HG03060 (cell line): Measurements from ENCODE around the gene ARHGEF7.

ENCODE experiments used
- ATAC-seq: cut with Tn5 transposase; IDR thresholded peaks from one replicate; pipeline ENCODE4 v1.9.1; 2021; ENCODE audit warnings: low read depth, moderate number of reproducible peaks; ENCODE audit not compliant: unreplicated experiment

ARHGEF7 gene

DNA sequence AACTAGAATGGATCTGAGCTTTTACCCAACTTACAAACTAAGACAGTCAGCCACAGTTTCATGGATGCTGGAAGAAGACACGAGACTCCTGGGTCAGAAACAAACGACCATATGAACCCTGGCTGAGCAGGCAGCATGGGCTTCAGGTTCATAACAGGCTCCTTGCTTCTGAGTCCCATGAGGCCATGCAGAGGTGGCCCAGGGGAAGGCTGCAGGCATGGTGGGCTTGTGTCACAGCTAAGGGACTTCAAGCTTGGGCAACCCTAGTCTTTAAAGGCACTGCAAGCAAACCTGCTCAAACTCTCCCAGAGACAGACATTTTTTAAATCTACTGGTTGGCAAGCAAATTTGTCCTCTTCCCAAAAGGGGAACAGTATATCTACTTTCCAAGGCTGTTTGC is 5.1 kb upstream of the ARHGEF7 start:
- no peak for ATAC-seq

DNA sequence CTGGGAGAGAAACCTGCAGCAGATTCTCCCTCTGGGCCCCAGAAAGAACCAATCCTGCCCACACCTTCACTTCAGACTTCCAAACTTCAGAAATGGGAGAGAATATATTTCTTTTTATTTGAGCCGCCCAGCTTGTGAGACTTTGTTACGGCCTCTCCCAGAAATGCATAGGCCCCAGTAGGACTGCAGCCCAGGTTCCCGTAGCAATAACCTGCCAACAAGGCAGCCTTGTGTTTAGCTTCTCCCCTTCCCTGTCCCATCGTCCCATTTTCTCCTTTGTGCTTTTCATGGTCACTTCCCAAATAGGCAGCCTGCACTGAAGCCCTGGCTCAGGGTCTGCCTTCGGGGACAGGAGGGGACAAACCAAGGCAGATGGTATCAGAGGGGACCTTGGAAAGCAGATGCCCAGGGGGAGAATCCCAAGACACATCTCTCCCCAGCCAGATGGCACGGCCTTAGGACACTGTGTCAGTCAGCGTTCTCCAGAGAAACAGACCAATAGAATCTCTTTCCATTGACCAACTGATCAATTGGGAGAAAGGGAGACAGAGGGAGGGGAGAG is 3.7 kb upstream of the ARHGEF7 start:
- ATAC-seq, result no peak

DNA sequence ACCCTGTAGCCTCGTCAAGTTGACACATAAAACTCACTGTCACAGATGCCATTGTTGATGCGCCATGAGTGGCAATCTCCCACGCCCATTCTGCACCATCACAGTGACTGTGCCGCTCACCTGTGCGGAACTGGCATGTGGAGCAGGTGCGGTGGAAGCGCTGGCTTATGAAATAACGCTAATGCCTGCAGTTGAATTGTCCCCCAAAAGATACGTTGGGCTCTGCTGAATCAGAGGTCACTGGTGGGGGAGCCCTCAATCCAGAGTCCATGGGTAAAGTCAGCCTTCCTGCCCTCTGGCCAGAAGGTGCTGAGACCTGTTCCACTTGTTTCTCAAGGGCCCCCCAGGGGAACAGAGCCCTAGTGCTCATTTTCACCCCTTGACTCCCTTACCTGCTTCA is 2.9 kb upstream of the ARHGEF7 start:
- no peak for ATAC-seq

DNA sequence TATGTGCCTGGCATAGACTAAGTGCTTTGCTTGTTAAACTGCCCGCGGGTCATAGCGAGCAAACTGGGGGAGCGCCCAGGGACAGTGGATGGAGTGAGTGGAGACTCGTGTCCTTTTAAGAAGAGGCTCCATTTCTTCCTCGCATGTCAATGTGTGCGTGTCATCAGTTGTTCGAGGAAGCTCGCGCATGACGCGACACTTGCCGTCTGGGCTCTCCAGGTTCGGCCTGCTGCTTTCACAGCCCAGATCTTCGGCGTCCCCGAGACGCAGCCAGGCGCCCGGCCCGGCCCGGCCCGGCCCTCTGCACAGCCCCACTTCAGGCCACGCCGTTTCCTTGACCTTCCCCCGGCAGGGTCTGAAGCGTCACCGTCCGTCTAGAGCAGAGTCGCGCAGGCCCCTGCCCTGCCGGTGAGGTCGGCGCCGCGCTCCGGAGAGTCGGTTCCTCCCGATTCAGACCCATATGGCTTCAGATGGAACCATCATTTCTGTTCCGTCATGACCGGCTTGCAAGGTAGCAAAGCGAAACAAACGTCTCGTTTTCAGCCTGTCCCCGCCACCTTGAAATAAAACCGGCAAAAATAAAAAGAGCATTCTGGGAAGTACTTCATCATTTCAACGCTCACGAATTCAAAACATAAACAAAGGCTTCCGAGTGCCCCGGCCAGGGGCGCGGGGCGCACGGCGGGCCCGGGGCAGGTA is 599 bp upstream of the ARHGEF7 start:
- no peak for ATAC-seq

DNA sequence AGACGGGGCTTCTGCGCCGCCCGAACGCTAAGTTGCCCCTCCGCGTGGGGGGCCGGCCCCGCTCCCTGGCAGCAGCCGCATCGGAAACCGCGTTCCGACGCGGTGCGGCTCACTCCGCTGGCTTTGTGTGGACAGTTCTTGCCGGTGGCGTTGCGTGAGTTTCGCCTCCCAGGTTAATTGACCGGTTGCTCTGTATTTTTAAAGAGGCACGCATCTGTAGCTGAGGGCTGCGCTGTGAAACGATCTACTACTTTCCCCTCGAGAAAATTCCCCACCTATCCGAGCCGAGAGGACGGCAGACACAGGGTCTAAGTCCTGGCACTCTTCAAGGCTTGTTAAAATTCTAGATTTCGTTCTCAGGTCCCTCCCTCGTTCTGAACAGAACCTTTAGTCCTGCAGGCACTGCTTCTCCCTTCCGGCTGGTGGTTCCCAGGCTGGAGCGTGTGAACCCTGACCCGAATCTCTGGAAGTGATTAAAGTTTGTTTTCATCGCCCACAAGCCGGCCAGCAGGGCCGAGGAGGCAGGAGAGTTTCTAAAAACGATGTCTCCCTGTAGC is 933 bp downstream of the ARHGEF7 start:
- no peak for ATAC-seq

DNA sequence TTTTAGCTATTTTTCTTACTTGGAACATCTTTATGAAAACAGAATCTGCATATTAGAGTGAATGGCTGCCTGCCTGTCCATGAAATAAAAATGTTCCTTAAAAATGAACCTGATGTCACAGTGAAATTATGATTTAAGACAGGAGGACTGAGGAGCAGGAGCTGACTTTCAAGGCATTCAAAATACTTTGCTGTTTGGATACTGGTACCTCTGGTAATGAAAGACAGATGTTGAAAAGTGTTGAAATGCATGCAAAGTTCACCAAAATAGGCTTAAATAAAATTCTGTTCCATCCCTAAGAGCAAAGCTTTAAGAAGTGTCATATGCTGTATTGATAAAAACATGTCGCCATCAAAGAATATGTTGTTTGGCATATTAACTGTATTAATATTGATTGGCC is 1.7 kb downstream of the ARHGEF7 start:
- no peak for ATAC-seq

DNA sequence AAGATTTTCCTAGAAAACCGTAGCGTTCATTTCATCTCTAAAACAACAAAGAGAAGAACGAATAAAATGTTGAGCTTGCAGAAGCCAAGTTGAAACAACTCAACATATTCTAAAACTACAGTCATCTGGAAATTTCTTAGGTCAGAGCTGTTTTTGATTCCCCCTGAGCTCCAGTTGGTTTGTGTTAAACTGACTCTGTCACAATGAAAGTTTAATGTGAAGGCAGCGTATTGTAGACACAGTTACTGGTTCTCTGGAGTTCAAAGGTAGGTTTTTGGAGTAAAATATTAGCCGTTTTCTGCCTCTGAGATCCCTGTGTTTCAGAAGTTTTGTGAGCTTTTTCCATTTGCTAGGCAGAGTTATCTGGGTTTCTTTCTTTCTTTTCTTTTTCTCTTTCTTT is 2.2 kb downstream of the ARHGEF7 start:
- ATAC-seq, result no peak

DNA sequence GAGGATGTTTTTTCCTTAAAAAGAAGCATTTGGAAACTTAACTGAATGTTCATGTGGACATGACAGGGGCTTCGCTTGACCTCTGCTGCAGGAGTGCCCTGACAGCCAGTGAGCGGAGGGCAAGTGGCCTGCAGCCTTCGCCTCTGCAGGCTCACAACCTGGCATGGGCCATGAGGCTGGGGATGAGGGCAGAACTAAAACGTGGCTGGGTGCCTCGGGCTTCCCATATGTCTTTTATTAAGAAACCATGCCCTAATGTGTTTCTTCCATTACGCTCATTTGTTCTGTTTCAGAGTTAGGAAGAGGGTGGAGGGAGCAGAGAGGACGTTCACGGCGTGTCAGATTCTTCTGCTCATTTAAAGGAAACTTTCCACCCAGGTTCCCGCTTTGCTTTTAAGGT is 2.9 kb downstream of the ARHGEF7 start:
- no peak for ATAC-seq

DNA sequence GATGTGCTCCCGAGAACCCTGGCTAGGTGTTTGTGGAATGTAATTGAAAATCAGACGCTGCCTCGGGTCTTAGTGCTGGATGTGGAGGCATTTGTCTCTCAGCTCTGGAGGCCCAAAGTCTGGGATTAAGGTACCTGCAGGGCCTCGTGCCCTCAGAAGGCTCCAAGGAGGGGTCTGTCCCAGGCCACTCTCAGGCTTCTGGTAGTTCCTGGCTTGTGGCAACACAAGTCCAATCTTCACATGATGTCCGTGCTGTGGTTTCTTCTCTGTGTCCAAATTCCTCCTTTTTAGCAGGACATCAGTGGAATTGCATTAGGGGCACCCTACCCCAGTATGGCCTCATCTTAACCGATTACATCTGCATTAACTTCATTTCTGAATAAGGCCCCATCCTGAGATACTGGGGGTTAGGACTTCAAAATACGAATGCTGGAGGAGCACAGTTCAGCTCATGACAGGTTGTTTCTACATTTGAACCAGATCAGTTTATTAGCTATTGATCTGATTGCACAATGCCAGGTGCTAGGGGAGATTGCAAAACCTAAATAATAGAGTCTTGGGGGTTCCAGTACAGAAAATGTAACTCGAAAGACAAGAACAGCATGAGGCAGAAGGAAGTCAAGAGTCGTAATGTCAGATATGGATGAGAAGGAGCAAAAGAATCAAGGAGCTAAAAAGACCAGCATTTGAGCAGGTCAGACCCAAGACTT is 3.9 kb downstream of the ARHGEF7 start:
- ATAC-seq, result no peak

DNA sequence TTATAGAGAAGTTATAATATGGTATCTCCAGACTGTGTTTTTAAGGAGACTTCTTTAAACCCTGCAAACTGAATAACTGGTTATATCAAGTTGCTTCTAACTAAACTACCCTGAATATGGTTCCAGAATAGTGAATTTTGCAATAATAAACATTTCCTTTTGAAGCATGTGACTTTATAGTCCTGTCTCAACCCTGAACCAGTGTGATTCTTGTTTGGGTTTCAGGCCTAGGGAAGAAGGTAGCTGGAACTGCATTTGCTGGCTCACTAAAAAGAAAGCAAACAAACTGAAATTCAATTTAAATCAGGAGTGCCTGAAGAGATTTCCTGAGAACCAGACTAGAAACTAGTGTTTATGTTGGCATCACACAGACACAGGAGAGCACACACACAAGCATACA is 4.9 kb downstream of the ARHGEF7 start:
- no peak for ATAC-seq

DNA sequence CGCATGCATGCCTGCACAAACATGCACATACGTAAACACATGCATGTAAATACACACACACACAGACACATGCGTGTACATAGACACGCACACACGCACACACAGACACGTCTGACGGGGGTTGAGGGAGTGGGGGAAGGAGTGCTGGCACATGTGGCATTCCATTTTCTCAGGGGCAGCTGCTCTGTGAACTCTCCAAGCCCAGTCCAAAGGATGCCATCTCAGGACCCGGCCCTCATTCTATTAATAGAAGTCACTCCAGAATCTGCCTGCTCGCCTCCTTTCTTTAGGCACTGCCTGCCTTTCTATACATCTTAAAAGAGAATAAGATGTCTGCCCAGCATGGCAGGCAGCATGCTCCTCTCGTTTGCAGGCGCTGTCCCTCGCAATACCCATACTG is 5.3 kb downstream of the ARHGEF7 start:
- ATAC-seq, result no peak

DNA sequence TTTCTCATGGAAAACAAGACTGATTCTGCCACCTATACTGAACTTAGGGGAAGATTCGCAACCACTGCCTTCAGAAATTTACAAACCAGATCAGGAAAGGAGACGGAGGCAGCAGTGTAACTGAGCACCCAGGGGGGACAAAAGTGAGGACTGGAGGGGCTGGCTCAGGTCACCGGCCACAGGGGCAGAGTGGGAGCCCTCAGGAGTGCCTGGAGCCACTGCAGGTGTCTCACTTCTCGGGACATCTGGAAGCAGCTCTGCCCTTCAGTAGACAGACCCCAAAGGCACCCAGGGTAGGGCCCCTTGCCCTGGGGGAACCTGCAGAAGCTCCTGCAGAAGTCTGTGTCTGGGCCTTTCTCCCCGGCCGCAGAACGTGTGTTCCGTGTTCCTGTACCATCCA is 5.8 kb downstream of the ARHGEF7 start:
- ATAC-seq, result no peak

DNA sequence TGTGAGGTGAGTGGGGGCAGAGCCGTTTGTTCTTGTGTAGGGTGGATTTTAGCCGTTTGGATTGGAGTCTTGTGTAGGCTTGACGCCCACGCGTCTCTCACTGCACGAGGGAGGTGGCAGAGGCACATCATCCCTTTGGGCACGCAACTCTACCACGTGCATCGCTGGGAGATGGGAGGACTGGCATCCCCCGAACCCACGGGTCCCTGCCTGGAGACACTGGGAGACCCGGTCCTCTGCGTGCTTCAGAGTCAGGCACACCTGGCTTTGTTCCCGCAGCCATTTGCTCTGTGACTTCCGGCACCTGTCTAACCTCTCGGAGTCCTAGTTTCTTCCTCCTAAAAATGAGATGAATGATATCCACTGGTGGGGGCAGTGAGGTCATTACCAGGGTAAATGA is 6.4 kb downstream of the ARHGEF7 start:
- no peak for ATAC-seq

DNA sequence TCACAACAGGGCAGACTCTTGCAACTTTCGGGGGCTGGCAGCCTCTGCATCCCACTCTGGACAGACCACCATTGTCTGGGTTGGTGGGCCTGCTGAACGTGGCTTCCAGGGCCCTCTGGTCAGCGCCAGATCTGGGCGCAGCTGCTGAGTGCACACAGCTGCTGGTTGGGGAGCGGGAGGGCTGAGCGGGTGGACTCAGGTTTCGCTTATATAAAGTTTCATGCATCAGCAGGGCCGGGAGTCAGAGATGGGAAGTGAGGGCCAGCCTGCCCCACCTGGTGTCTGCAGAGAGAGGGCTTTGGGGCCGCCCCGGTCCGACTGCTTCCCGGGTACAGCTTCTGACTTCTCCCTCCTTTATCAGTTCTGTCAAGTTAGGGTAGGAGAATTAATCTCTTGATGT is 6.9 kb downstream of the ARHGEF7 start:
- ATAC-seq, result no peak

DNA sequence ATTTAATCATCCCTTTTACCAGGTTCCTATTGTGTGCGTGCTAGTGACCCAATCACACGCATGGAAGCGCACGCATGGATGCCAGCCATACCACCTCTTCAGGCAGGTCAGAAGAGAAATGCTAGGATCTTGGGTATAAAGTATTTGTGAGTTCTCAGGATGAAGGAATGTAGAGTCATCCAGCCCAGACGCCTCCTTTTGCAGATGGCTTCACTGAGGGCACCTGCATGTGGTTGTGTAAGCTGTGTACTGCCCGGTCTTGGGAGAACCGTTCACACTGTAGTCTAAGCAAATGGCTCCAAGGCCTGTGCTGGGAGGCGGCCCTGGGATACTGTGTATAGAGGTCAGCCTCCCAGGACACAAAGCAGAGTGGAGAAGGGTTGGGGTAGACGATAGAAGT is 7.5 kb downstream of the ARHGEF7 start:
- no peak for ATAC-seq

DNA sequence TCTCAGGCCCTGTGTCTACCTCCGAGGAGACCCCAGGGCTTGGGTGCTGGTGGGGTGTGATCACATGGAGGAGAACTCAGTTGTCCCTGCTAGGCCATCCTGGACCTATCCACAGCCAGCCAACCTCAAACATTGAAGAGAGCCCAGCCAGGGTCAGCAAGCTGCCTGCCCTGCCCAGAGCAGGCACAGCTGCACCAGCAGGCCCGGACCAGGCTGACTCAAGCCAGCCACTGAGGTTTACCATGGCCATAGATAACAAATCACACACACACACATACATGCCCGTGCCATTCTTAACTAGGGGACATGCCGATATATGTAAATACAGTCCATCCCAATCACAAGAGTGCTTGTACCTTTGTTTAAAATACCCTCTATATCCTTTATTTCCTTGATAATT is 8.1 kb downstream of the ARHGEF7 start:
- no peak for ATAC-seq

DNA sequence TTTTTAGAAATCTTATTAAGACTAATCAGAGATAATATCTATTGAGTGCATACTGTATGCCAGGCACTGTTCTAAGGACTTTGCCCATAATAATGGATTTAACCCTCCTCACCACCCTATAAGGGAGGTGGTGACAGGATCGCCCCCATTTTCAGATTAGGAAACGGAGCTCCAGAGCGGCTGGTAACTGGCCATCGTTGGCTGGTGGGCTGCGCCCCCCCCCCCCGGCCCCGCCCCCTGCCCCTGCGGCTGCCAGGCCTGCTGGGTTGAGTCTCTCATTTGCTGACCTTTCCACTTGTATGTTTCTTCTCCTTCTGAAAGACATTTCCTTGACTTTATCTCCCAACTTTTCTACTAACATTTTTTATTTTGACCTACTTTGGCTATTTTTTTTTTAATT is 8.5 kb downstream of the ARHGEF7 start:
- ATAC-seq, result no peak

DNA sequence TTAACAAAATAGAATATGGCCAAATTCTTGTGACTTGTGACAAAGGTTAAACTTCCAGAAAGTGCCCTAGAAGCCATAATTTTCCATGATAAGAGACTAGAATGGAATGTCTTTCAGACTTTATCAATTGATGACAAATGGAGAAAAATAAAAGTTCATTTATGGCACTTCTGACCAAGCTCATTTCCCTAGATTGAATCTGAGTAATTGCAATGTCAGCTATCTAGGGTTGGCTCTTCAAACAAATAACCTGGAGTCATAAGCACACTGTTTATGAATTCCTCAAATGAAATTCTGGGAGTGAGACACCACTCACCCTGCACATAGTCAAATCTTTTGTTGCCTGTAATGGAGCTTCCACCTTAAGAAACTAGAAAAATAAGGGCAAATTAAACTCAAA is 11.4 kb downstream of the ARHGEF7 start:
- ATAC-seq, result no peak

DNA sequence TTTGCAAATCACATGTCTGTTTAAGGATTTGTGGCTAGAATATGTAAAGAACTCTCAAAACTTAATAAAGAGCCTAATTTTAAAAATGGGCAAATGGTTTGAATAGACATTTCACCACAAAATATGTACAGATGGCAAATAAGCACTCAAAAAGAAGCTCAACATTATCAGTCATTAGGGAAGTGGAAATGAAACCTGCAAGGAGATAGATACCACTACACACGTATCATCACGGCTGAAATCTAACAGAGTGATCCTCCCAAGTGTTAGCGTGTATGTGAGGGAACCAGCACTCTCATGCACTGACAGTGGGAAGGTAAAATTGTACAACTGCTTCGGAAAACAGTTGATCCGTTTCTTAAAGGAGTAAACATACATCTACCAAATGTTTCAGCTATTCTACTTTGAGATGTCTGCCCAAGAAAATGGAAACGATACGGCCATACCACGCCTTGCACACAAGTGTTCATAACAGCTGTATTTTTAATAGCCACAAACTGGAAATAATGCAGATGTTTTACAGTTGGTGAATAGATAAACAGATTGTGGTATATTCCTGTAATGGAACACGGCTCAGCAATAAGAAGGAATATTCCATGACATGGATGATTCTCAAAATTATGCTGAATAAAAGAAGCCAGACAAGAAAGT is 14.5 kb downstream of the ARHGEF7 start:
- ATAC-seq, result peak; percentile 99

DNA sequence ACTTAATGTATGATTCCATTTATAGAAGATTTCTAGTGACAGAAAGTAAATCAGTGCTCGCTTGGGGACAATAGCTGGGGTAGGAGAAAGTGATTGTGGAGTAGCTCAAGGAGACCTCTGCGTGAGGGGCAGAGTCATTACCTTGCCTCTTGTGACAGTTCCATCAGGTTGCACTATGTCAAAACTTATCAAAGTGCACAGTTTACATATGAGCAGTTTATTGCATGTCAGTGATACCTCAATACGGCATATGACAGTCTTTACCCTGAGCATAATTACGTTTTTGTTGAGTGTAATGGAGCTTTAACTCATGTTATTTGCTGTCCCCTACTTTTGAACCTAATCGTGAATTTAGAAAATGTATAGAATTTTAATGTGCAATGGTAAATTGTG is 15.0 kb downstream of the ARHGEF7 start:
- no peak for ATAC-seq

DNA sequence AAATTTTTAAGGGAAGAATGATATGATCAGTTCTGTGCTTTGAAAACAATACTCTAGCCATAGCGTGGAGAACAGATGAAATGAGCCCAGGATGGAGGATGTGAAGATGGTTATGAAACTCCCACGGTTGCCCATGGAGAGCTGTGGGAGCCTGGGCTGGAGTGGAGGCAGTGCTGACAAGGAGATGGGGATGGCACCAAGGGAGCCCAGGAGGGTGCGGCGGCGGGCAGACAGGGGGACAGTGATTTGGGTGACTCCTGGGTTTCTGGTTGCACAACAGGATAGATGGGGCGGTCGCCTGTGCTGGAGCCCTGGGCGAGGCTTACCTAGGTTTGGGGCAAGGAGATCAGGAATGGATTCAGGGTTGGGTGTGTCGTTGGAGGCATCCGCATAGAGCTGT is 15.9 kb downstream of the ARHGEF7 start:
- ATAC-seq, result no peak
